ENCODE results near the gene PLG. TPM values are rescaled to one million over a fixed set of nuclear protein-coding genes. Genes with fewer than 3 reads are reported as not detected.
"Not testable (repeated sequence)": the region's sequence is repeated elsewhere in the genome, so short reads cannot be mapped to it uniquely, and the experiment has no call there.

PLG gene
- total and polyA plus RNA-seq, 2 experiments from 2014 or later, result 0.71 TPM; not detected in 1

GRCh38 chr6:160783741-160784140 lies 81.7 kb downstream of the PLG start:
- Histone ChIP-seq H3K36me3 (no peaks in the 10 kb centered on the region), H3K4me3 (no peak overlapping the region), H3K9me3 (ENCODE audit: low read depth) (no peaks in the 10 kb centered on the region), H3K4me1 (ENCODE audit: low read depth) (no peaks in the 10 kb centered on the region), H3K27ac (no peak overlapping the region), H3K27me3 (no peaks in the 10 kb centered on the region)
- DNase-seq (ENCODE audit: low read depth in 1 of 2, low spot score in 1 of 2), result no peak
- TF ChIP-seq CTCF (IDR thresholded peaks at IDR 0.05; ENCODE audit: low read depth, low read length), result no peak

- not testable (repeated sequence) for DNase-seq (ENCODE audit: low read depth in 1 of 2, low spot score in 1 of 2); H3K4me1 ChIP-seq (ENCODE audit: low read depth); H3K9me3 ChIP-seq (ENCODE audit: low read depth); H3K36me3 ChIP-seq; H3K4me3 ChIP-seq; H3K27me3 ChIP-seq; H3K27ac ChIP-seq
These were observed 86.1 kb downstream of the PLG start for GRCh38 chr6:160788126-160788525.

- Histone ChIP-seq H3K27ac (no peak overlapping the region), H3K27me3 (no peaks in the 10 kb centered on the region), H3K4me1 (ENCODE audit: low read depth) (no peaks in the 10 kb centered on the region), H3K4me3 (no peak overlapping the region), H3K36me3 (no peaks in the 10 kb centered on the region), H3K9me3 (ENCODE audit: low read depth) (no peaks in the 10 kb centered on the region)
- TF ChIP-seq CTCF (IDR thresholded peaks at IDR 0.05; ENCODE audit: low read depth, low read length), result no peak
- no peak for DNase-seq (ENCODE audit: low read depth in 1 of 2, low spot score in 1 of 2)
These were observed 86.8 kb downstream of the PLG start for GRCh38 chr6:160788806-160789205.

GRCh38 chr6:160789263-160790027 lies 87.4 kb downstream of the PLG start:
- Histone ChIP-seq H3K27ac (no peak overlapping the region), H3K27me3 (no peaks in the 10 kb centered on the region), H3K4me3 (no peak overlapping the region), H3K4me1 (ENCODE audit: low read depth) (no peaks in the 10 kb centered on the region), H3K9me3 (ENCODE audit: low read depth) (no peaks in the 10 kb centered on the region), H3K36me3 (no peaks in the 10 kb centered on the region)
- DNase-seq (ENCODE audit: low read depth in 1 of 2, low spot score in 1 of 2), result no peak
- no peak for TF ChIP-seq CTCF (IDR thresholded peaks at IDR 0.05; ENCODE audit: low read depth, low read length)

GRCh38 chr6:160790028-160790792 lies 88.2 kb downstream of the PLG start:
- no peak overlapping the region for H3K4me3 ChIP-seq
- no peaks in the 10 kb centered on the region for H3K4me1 ChIP-seq (ENCODE audit: low read depth)
- no peak overlapping the region for H3K27ac ChIP-seq
- no peaks in the 10 kb centered on the region for H3K27me3 ChIP-seq
- H3K36me3 ChIP-seq, result no peaks in the 10 kb centered on the region
- no peak for TF ChIP-seq CTCF (IDR thresholded peaks at IDR 0.05; ENCODE audit: low read depth, low read length)
- H3K9me3 ChIP-seq (ENCODE audit: low read depth), result no peaks in the 10 kb centered on the region
- peak in 1 of 2 donors; percentile 9 for DNase-seq (ENCODE audit: low read depth in 1 of 2, low spot score in 1 of 2)

GRCh38 chr6:160791459-160791858 lies 89.4 kb downstream of the PLG start:
- H3K36me3 ChIP-seq, result no peaks in the 10 kb centered on the region
- H3K27me3 ChIP-seq, result no peaks in the 10 kb centered on the region
- no peak overlapping the region for H3K27ac ChIP-seq
- no peak for DNase-seq (ENCODE audit: low read depth in 1 of 2, low spot score in 1 of 2)
- no peak for TF ChIP-seq CTCF (IDR thresholded peaks at IDR 0.05; ENCODE audit: low read depth, low read length)
- no peaks in the 10 kb centered on the region for H3K9me3 ChIP-seq (ENCODE audit: low read depth)
- H3K4me1 ChIP-seq (ENCODE audit: low read depth), result no peaks in the 10 kb centered on the region
- no peak overlapping the region for H3K4me3 ChIP-seq
